Stimulated activated CD4-positive, alpha-beta T cell treated with anti-CD3 and anti-CD28 coated beads, Interleukin-4, amount 100 ng/mL, for 1 hour (primary cell): ENCODE data around the gene NDUFS5.
"Not testable (repeated sequence)": the region's sequence is repeated elsewhere in the genome, so short reads cannot be mapped to it uniquely, and the experiment has no call there.

Source experiments
- DNase-seq: peaks from one replicate; pipeline ENCODE4 v3.0.0-alpha.2; 2020

NDUFS5 gene

DNA sequence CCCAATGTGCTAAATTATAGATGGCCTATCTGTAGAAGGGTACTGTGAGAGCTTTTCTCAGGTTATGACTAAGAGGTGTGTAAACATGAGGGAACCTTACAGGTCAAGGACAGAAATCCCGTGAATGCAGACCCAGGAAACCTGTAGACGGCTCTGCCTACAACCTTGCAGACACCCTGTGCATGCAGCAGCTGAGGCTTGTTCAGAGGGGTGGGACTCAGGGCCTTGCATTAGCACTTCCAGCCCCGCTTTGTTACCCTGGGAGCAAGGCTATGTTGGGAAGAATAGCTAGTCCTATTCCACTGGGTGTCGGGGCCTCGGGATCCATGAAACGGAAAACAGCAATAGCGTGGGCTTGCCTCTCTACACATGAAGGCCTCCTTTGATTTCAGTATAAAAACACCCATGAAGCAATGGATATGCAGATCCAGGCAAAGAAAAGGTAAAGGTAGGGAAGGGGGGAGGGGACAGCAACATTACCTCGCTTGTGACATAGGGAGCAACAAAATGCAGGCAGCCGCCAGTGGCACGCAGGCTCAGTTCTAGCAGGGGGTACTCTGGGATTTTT is 9.5 kb upstream of the NDUFS5 start:
- DNase-seq, result no peak

DNA sequence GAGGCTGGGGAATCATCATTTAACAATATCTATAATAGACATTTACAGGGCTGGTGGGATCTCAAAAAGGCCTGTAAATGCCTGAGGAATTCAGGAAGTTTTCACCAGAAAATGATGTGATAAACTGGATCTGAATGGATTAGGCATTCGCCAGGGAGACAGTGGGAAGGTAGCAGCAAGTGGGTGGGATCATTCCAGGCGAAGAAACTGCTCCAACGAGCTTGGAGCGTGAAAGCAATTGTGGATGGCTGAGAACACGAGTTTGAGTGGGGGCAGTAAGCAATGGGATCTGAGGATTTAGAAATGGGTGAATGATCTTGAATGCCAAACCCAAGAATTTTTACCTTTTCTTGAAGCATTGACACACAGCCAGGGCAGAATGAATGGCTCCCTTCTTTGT is 8.9 kb upstream of the NDUFS5 start:
- no peak for DNase-seq

DNA sequence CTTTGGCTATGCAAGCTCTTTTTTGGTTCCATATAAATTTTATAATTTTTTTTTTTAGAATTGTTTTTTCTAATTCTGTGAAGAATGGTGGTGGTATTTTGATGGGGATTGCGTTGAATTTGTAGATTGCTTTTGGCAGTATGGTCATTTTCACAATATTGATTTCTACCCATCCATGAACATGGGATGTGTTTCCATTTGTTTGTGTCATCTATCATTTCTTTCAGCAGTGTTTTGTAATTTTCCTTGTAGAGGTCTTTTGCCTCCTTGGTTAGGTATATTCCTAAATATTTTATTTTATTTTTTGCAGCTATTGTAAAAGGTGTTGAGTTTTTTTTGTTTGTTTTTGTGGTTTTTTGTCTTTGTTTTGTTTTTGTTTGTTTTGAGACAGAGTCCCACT is 5.7 kb upstream of the NDUFS5 start:
- not testable (repeated sequence) for DNase-seq

DNA sequence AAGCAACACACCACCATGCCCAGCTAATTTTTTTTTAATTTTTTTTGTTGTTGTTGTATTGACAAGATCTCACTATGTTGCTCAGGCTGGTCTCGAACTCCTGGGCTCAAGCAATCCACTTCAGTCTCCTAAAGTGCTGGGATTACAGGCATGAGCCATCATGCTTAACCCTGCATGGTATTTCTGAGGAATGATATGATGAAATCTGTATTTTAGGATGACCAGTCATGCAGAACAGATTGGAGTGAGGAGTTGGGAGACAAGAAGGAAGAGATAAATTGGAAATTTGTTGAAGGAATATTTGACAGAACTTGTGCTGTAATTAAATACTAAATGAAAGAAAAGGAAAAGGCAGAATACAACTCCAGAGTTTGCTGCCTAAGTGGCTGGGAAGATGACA is 4.7 kb upstream of the NDUFS5 start:
- DNase-seq, result no peak

DNA sequence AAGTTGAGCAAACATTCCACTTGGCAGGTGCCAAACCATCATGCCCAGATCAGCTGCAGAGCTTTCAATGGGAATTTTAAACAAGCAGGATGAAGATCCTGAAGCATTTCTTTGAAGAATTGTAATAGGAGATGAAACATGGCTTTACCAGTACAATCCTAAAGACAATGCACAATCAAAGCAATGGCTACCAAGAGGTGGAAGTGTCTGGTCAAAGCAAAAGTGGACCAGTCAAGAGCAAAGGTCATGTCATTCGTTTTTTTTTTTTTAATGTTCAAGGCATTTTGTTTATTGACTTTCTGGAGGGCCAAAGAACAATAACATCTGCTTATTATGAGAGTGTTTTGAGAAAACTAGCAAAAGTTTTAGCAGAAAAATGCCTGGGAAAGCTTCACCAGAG is 3.0 kb upstream of the NDUFS5 start:
- DNase-seq, result no peak

DNA sequence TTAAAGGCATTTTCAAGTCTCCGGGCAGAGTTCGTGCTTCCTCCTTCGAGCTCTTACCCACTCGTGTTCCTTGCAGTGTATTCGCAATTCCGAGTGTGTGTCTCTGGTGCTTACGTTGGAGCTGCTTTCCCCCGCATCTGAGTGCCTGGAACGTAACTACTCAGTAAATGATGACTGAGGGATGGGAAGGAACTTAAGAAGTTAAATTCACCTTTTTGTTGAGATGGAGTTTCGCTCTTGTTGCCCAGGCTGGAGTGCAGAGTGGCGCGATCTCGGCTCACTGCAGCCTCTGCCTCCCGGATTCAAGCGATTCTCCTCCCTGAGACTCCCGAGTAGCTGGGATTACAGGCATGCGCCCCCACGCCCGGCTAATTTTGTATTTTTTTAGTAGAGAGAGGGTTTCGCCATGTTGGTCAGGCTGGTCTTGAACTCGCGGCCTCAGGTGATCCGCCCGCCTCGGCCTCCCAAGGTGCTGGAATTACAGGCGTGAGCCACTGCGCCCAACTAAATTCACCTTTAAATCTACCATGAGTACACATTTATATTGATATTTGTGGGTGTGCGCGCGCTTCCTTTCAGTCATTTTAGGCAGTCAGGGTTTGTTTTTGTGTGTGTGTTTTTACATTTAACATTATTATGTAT is 837 bp downstream of the NDUFS5 start:
- DNase-seq, result no peak

DNA sequence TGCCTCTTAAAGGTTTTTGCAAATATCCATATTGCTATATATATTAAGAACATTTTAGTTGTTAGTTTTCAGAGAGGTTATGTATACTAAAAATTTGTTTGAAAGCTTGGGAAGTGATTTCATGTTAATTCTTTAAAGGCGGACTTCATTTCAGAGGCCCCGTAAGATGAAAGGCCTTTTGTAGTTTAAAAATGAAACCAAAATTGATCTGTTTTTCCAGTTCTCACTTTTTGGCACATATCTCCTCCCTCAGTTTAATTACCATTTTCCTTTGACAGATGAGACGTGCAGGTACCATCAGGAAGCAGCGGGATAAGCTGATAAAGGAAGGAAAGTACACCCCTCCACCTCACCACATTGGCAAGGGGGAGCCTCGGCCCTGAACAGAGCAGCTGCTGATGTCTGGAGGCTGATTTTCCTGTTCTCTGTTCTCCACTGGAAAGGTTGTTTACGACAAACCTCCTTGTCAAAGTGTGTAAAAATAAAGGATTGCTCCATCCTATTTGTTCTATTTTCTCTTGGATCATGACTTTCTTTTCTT is 8.0 kb downstream of the NDUFS5 start:
- no peak for DNase-seq

DNA sequence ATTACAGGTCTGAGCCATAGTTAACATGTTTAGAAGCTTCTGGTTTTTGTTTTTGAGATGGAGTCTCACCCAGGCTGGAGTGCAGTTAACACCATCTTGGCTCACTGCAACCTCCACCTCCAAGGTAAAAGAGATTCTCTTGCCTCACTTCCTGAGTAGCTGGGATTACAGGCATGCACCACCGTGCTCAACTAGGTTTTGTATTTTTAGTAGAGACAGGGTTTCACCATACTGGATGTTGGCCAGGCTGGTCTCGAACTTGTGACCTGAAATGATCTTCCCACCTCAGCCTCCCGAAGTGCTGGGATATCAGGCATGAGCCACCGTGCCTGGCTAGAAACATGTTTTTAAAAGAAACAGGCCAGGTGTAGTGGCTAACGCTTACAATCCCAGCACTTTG is 10.5 kb downstream of the NDUFS5 start:
- no peak for DNase-seq

DNA sequence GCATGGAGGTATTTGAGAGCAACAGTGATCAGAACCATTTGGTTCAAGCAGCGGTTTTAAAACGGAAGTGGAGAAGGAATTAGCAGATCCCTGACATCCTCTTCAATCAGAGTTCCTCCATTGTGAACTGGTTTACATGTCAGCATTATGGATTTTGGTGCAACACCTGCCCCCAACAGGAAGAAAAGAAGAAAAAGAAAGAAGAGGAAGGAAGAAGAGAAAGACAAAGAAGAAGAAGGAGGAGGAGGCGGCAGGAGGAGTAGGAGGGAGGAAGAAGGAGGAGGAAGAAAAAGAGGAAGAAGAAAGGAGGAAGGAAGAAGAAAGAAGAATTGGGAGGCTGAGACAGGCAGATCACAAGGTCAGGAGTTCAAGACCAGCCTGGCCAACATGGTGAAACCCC is 17.4 kb downstream of the NDUFS5 start:
- no peak for DNase-seq

DNA sequence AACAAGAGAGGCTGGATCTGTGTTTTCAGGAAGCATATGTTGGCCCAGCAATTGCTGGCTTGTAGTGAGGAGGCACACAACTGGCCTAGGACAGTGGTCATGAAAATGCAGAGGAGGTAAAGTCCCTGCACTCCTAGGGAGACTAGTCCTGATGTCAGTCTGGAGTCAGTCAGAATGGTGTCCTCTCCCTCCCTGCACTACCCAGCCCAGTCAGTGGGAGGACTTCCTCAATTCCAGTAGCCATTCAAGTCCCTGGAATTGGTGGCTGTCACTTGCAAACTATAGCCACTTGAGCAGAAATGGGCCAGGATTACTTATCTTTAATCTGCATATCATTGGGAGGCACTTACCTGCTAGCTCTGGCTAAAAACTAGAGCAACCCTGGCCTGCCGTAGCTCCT is 18.6 kb downstream of the NDUFS5 start:
- DNase-seq, result no peak

DNA sequence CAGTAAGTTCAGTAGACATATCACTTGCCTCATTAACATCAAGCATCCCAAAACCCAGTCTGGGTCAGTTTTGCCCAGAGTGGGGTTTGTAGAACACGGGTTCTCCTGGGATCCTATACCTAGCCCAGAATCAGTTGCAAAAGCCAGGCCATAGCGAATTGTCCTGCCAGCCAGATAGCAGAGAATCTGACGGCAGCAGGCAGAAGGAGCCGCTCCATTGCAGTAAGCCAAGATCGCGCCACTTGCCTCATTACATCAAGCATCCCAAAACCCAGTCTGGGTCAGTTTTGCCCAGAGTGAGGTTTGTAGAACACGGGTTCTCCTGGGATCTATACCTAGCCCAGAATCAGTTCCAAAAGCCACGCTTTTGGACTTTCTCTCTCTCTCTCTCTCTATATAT is 19.1 kb downstream of the NDUFS5 start:
- no peak for DNase-seq

DNA sequence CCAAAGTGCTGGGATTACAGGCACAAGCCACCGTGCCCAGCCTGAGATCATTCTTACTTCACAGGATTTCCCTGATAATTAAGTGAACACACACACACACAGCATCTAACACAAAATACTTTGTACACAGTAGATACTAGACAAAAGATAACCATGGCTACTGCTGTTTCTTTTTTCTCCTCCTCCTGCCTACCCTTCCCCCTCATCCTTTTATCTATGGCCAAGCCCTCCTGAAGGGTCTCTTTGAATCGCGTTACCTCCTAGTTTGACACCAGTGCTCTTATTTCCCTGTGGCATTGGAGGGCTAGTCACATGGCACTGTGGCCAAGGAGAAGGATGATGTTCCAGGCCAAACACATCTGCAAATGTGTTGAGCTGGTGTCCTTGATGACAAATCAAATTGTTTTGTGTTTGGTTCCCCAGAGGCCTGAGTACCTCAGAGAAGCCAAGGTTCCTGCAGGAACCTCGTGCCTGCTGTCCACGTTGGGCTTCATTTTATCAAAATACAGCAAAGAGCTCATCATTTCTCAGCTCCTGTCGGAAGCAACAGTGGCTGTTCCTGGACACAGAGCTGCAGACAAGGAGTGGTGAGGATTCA is 20.6 kb downstream of the NDUFS5 start:
- no peak for DNase-seq

DNA sequence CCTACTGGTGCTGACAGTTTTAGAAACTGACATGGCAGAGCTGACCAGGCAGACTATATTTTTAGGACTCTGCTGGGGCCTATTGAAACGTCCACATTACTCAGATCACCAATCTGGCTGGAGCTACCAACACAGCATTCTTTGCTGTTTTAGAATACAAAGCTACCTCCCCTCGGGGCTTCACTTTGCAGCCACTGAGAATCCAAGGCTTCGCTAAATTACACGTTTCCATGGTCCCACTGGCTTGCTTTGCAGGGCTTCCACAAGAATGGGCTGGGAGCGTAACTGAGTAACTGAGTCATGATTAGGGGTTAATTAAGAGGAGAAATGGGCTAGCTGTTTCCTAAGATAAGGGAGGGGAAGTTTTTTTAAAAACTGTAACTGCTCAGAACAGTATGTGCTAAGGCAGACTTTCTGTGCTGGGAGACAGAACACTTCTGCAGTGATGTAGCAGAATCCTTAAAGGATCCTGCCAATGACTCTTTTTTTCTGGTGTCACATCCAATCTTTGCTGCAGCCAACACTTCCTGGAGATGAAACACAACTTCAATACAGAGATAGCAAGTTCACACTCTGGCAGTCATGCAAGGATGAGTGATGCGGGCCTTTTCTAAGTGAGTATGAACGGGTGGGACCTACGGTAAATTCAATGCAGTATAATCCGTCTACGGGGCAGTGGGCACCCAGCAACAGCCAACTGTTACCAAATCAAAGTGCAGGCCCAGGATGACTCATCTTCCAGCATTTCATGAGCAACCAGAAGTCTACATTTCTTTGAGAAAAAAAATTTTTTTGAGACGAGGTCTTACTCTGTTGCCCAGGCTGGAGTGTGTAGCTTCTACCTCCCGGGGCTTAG is 21.5 kb downstream of the NDUFS5 start:
- DNase-seq, result no peak

DNA sequence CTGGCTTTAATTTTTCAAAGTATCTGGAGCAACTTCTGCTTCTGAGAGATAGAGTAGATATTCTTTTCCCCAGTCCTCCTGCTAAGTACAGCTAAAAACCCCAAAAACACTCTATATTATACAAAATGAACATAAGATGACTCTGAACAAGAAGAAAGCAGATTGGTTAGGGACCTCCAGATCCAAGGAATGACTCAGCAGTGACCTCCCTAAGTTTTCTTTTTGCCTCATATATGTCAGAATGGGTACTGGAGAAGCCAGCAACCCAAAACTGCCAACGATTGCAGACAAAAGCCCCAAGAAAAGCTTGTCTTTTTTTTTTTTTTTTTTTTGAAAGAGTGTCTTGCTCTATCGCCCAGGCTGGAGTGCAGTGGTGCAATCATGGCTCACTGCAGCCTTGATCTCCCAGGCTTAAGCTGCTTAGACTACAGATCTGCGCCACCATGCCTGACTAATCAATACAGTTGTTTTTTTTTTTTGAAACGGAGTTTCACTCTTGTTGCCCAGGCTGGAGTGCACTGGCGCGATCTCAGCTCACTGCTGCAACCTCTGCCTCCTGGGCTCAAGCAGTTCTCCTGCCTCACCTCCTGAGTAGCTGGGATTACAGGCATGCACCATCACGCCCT is 22.7 kb downstream of the NDUFS5 start:
- no peak for DNase-seq

DNA sequence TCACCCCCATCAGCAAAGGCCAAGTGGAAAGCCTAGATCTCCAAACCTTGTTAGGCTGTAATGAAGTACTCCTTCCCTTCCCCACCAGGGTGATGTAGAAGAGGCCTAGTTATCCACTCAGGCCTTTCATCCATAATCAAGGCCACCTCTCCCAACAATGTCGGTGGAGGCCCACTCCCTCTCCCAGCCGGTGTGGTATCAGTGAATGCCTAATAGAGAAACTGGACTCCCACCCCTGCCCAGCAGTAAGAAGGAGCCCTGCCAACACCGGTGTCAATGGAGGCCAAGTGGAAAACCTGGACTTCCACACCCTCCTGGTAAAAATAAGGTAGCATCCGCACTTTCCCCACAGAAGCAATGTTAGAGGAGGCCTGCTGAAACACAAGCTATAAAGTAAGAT is 23.9 kb downstream of the NDUFS5 start:
- no peak for DNase-seq

DNA sequence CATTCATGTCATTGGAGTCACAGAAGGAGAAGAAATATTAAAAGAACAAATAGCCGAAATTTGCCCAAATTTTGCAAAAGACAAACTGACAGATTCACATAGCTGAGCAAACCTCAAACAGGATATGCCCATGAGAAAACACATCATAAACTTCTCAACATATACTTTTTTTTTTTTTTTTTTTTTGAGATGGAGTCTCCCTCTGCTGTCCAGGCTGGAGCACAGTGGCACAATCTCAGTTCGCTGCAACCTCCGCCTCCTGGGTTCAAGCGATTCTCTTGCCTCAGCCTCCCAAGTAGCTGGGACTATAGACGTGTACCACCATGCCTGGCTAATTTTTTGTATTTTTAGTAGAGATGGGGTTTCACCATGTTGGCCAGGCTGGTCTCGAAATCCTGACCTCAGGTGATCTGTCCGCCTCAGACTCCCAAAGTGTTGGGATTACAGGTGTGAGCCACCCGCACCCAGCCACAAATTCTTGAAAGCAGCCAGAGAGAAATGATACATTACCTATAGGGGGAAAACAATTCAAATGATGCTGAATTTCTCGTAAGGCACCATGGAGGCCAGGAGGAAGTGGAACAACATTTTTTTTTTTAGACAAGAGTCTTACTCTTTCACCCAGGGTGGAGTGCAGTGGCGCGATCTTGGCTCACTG is 25.2 kb downstream of the NDUFS5 start:
- DNase-seq, result not testable (repeated sequence)

DNA sequence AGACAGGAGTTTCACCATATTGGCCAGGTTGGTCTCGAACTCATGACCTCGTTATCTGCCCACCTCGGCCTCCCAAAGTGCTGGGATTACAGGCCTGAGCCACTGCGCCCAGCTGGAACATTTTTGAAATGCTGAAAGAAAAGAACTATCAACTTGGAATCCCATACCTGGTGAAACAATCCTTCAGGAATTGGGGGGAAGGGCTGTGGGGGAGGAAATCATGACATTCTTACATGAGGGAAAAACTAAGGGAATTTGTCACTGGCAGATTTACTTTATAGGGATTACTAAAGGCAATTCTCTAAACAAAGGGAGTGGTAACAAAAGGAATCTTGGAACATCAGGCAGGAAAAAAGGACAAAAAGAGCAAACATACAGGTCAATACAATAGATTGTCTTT is 25.8 kb downstream of the NDUFS5 start:
- DNase-seq, result no peak

DNA sequence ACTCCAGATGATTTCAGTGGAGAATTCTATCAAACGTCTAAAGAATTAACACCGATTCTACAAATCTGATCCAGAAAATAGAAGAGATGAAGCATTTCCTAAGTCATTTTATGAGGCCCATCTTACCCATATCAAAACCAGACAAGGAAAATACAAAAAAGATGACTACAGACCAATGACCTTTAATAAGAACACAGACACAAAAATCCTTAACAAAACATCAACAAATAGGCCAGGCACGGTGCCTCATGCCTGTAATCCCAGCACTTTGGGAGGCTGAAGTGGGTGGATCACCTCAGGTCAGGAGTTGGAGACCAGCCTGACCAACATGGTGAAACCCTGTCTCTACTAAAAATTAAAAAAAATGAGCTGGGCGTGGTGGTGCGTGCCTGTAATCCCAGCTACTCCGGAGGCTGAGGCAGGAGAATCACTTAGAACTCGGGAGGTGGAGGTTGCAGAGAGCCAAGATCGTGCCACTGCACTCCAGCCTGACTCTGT is 29.1 kb downstream of the NDUFS5 start:
- DNase-seq, result not testable (repeated sequence)

DNA sequence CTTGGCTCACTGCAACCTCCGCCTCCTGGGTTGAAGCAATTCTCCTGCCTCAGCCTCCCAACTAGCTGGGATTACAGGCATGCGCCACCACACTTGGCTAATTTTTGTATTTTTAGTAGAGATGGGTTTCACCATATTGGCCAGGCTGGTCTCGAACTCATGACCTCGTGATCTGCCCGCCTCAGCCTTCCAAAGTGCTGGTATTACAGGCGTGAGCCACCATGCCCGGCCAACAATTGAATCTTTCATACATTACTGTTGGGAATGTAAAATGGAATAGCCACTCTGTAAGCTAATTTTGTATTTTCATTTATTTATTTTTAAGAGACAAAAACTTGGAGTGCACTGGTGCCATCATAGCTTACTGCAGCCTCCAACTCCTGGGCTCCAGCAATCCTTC is 35.4 kb downstream of the NDUFS5 start:
- DNase-seq, result not testable (repeated sequence)

DNA sequence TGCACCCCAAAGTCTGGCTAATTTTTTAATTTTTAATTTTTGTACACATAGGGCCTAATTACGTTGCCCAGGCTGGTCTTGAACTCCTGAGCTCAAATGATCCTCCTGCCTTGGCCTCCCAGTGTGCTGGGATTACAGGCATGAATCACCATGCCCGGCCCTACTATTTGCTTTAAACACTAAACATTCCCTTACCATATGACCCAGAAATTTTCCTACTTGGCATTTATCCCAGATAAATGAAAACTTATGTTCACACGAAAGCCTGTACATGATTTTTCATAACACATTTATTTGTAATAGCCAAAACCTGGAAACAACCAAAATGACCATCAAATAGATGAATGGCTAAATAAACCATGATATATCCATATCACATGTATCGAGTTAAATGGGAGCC is 35.8 kb downstream of the NDUFS5 start:
- no peak for DNase-seq

DNA sequence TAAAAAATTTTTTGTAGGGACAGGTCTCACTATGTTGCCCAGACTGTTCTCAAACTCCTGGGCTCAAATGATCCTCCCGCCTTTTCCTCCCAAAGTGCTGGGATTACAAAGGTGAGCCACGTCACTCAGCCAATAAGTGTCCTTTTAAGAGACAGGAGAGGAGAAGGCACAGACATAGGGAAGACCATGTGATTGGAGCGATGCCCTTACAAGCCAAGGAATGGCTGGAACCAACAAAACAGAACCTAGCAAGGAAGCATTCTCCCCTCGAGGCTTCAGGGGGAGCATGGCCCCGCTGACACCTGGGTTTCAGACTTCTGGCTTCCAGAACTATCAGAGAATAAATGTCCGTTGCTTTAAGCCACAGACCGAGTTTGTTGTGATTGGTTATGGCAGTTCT is 37.0 kb downstream of the NDUFS5 start:
- no peak for DNase-seq

DNA sequence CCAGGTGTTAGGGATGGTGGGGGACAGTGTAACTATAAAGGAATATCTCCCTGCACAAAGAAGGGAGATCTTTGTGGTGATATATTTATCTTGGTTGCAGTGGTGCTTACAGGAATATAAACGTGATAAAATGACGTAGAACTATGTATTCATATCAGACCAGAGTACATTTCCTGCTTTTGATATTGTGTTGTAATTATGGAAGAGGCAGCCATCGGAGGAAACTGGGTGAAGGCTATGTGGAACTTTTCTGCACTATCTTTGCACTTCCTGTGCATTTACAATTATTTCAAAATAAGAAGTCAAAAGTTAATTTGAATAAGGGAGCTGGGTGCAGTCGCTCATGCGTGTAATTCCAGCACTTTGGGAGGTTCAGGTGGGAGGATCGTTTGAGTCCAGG is 37.6 kb downstream of the NDUFS5 start:
- DNase-seq, result no peak
